GM10266 (cell line): ENCODE data around the gene TBC1D22A.

ENCODE experiments used
- DNase-seq: peaks from one replicate; pipeline ENCODE4 v3.0.0; 2012; ENCODE audit errors: extremely low spot score
- TF ChIP-seq, protein P1 (sequence below): IDR thresholded peaks from 2 replicates; pipeline ENCODE4 v1.5.1; 2012; ENCODE audit warnings: mild to moderate bottlenecking, low read depth; ENCODE audit not compliant: control insufficient read depth, insufficient read depth; ENCODE audit errors: missing control alignments

TBC1D22A gene

GRCh38 chr22:46961591-46962295, 199.3 kb downstream of the TBC1D22A start:
- no peak for DNase-seq
- TF ChIP-seq, protein P1, sequence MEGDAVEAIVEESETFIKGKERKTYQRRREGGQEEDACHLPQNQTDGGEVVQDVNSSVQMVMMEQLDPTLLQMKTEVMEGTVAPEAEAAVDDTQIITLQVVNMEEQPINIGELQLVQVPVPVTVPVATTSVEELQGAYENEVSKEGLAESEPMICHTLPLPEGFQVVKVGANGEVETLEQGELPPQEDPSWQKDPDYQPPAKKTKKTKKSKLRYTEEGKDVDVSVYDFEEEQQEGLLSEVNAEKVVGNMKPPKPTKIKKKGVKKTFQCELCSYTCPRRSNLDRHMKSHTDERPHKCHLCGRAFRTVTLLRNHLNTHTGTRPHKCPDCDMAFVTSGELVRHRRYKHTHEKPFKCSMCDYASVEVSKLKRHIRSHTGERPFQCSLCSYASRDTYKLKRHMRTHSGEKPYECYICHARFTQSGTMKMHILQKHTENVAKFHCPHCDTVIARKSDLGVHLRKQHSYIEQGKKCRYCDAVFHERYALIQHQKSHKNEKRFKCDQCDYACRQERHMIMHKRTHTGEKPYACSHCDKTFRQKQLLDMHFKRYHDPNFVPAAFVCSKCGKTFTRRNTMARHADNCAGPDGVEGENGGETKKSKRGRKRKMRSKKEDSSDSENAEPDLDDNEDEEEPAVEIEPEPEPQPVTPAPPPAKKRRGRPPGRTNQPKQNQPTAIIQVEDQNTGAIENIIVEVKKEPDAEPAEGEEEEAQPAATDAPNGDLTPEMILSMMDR, result no peak

- DNase-seq, result no peak
These were observed 200.0 kb downstream of the TBC1D22A start for GRCh38 chr22:46962406-46962805.

DNA sequence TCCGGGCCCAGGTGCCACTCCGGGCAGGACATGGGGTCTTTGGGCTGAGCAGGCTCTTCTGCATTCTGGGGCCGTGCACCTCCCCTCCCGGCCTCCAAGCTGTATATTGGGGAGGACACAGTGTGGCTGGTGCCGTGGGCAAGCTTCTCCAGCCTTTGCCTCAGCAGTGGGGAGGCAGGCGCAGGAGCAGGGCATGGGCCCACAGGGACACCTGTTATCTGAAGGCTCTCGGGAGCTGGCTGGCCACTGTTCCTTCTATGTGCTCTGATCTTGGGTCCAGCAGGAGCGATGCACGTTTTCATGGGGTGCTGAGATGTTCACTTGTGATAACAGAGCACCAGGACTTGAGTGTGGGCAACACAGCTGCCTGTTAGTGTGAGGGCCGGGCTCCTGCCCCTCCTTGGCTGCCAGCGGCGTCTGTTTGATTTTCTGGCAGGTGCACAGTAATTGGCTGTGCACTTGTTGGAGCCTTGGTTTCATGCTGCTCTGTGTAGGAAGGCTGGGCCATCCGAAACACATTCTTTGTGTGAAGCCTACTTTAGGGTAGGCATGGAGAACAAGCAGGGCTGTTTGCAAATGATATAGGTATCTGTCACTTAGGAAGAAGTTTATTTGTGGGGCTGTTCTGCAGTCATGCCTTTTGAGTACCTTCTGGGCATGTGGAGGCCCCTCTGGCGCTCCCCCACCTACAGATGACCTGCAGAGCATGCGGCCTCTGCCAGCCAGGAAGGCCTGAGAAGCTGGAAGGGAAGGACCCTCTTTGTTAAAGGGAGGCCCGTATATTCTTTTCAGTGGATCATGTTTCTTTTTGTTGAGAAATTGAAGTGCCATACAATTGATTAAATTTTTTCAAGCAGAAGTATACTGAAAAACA, 201.5 kb downstream of the TBC1D22A start:
- TF ChIP-seq, protein P1, result no peak
- no peak for DNase-seq

More at GRCh38 chr22:46962406-46962805, 200.0 kb downstream of the TBC1D22A start:
- TF ChIP-seq, protein P1, result no peak

GRCh38 chr22:46964773-46965550, 202.5 kb downstream of the TBC1D22A start:
- TF ChIP-seq, protein P1, result no peak
- DNase-seq, result no peak

GRCh38 chr22:46965555-46966494, 203.4 kb downstream of the TBC1D22A start:
- TF ChIP-seq, protein P1, result no peak
- no peak for DNase-seq

- TF ChIP-seq, protein P1, result no peak
- DNase-seq, result no peak
These were observed 204.0 kb downstream of the TBC1D22A start for GRCh38 chr22:46966495-46966845.
